HL-60/S4 treated with phorbol 12-myristate 13-acetate at 8.2 ng/mL for 4 days and 3 days (cell line): ENCODE results near the gene ROM1.
"Not testable (repeated sequence)": the region's sequence is repeated elsewhere in the genome, so short reads cannot be mapped to it uniquely, and the experiment has no call there.

Experiments used
- in situ Hi-C: fragments of 300-500 bp; cut with MboI; formaldehyde crosslinking; loops from 2 replicates; pipeline ENCODE4 v1.15.0; 2022; ENCODE audit warnings: low sequenced_read_pairs

Gene ROM1

DNA sequence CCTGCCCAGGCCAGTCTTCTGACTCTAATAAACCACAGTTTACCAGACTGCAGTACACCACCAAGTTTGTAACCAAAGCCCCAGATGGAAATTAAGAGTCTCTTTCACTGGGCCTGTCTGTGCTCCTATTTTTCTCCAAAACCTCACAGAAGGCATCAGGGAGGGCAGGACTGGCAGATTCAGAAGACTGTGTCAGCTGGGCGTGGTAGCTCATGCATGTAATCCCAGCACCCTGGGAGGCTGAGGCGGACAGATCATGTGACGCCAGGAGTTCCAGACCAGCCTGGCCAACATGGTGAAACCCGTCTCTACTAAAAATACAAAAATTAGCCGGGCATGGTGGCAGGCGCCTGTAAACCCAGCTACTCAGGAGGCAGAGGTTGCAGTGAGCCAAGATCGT, 27.7 kb upstream of the ROM1 start:
- in situ Hi-C loops: not testable (repeated sequence)

DNA sequence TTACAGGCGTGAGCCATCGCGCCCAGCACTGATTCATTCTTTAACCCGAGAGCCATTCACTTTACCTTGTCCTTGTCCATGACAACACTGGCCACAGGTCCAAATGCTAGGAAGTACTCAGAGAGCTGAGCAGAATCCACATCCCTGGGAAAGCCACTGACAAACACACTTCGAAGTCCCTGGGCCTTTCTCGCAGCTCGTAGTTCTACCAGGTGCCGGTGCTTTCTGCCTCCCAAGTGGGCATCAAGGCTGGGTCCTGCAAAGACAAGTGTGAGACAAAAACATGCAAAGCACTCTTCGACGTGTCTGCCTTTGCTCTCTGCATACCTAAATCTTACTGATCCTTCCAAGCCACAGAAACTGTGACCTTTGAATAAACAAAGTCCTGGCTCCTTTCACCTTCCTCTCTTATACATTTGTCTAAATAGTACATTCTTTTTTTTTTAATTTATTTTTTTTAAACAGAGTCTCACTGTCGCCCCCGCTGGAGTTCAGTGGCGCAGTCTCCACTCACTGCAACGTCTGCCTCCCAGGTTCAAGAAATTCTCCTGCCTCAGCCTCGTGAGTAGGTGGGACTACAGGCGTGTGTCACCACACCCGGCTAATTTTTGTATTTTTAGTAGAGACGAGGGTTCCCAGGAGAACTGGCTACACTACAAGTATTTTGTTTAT, 24.0 kb upstream of the ROM1 start:
- in situ Hi-C loops: no loop called here

DNA sequence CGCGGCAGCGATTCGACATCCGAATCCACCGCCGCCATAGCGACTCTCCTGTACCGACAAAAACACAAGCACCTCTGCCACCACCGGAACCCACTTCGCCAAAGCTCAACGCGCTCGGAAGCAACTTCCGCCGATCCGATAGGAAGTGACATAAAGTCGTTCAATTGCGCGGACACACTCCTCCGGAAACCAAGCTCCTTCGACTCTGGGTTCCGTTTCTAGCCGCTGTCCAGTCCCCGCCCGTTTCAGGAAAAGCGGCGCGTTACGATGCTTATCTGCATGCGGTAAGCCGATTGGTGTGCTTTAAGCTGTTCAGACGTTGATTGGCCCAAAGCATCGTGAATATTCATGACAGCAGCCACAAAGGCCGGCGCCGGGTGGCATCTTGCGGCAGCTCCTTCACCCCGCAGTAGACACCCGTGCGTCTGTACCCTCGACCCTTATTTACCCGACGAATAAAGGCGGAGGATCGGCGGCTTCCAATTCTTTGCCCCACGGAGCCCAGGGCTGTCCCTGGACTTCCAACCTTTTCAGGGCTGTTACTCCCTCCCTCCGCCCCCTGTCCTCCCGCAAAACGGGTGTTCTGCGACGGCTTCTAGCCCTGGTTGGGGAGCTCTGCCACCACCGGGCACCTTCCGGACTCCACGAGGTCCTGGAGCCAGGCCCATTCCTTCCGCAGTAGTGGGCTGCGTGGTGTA, 21.5 kb upstream of the ROM1 start, which contains the start of gene TUT1:
TUT1 (minus strand) TSS at position 76 of the 698 bp plus-strand sequence; CDS start at position 38, 38 bp downstream.
- in situ Hi-C loops: no loop called here

DNA sequence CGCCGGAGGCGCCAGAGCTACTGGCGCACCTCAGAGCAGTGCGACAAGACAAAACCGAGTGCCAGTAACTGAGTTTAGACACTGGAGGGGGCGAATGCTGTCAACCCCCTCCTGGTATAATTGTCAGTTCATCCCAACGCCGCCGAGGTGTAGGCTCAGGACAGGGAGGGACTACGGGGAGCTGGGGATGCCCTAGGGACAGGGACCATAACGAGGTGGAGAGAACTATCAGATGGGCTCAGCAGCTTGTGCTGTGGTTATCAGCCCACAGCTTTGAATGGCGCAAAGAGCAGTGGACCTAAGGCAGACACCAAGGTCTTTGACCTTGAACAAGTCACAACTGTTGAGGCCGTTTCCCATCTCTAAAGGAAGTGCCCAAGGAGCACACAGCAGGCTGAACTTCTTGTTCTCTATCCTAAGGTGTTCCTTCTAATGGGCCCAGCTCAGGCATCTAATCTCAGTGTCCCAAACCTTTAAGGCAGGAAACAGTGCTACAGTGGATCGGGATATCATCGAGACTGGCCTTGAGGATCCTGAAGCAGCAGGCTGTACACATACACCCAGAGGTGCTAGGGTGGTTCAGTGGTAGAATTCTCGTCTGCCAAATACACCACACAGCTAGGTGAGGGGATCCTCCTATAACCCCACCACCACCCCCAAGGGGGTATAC, 20.8 kb upstream of the ROM1 start:
- in situ Hi-C loops: no loop called here

DNA sequence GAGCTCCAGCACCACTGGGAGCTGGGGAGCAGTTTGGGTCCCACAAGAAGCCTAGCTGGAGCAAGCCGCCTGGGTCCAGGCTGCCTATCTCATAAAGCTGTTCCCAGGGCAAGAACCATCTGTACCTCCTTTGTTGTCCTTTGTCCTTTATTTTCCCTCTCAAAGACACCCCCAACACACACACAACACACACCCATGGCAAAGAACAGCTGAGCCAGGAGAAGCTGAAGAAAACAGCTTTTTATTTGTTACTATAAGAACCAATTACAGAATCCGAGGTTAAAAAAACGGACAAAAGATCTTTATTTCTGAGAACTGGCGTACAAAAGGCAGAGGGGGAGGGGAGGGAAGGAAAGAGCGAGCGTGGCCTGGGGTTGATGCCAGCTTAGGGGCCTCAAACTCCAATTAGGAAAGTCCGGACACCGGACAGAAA, 20.1 kb upstream of the ROM1 start:
- in situ Hi-C loops: no loop called here

DNA sequence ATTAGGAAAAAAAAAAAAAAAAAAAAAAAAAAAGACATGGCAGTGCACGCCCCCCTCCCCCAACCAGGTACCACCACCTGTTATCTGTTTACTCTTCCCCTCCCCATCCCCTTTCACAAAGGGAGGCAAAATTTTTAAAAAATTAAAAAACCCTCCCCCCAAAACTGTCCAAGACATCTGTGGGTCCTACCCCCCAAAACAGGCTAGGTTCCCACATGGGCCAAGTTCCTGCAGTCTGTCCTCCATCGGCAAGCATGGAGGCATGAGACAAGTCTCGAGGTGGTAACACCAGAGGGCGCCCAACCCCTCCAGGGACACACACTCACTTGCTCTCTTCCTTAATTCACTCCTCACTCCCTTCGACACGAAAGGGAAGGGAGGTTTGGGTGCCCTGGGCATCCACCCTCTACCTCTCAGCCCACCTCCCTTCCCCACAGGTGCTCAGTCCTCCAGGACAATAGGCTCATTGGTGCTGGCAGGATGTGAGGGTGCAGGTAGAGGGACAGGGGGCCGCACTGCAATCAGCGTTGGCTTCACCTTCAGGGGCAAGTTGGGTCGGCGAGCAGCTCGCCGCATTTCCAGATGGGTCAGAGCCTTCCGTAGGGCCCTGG, 19.5 kb upstream of the ROM1 start:
- in situ Hi-C loops: no loop called here

DNA sequence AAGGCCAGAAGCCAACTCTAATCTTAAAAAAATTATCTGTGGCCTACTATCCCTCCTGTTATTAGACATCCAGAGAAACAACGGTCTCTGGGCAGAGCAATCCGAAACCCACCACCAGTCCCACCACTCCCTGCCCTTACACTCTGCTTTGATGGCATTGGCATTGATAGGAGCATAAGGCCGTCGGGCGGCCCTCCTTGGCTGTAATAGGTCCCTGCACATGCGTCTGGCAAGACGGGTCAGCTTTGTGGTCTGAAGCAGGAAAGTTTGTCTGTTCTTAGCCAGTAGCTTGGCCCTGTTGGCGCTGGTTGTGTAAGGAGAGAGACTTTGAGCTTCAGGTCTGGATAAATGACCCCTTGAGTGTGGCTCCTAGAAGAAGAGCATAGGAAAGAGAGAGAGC, 17.9 kb upstream of the ROM1 start:
- in situ Hi-C loops: no loop called here

DNA sequence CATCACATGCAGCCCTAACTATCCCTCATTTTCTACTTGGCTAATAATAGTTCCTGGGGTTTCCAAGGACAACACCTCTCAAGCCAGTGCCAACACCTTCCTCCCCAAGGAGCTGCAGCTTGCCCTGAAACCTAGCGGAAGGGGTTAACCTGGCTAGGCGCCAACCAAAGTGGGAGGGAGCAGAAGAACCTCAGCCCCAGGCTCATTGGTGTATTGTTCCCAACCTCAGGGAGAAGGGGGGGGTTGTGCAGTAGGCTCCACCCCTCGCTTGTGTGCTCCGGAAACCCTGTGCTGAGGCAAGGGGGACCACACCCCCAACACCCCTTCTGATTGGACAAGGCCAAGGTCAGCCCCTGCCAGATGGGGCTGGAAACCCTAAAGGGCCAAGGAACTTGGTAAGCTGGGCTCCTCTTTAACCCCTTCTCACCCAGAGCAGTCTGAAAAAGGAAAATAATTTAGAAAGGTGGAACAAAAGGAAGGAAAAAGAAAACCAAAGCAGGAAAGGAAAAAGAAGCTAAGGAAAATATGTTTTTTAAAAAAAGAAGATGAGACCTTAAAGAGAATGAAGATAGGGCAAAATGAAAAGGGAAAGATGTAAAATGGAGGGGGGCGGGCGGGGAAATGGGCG, 13.9 kb upstream of the ROM1 start:
- in situ Hi-C loops: no loop called here

DNA sequence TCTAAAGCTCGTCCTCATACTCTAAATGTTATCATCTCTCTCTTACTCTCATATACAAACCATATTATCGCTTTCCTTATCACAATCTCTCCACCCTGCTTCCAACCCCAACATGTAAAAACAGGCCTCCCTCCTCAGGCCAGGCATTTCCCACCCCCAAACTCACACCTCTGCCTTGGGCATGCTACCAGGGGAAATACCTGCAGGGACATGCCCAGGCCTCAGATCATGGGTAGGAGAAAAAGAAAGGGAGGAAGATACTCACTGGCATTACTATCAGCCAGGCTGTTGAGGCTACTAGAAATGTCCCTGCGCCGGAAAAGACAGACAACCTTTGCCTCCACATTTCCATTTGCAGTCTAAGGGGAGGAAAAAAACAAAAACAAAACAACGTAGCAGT, 13.2 kb upstream of the ROM1 start:
- in situ Hi-C loops: no loop called here

DNA sequence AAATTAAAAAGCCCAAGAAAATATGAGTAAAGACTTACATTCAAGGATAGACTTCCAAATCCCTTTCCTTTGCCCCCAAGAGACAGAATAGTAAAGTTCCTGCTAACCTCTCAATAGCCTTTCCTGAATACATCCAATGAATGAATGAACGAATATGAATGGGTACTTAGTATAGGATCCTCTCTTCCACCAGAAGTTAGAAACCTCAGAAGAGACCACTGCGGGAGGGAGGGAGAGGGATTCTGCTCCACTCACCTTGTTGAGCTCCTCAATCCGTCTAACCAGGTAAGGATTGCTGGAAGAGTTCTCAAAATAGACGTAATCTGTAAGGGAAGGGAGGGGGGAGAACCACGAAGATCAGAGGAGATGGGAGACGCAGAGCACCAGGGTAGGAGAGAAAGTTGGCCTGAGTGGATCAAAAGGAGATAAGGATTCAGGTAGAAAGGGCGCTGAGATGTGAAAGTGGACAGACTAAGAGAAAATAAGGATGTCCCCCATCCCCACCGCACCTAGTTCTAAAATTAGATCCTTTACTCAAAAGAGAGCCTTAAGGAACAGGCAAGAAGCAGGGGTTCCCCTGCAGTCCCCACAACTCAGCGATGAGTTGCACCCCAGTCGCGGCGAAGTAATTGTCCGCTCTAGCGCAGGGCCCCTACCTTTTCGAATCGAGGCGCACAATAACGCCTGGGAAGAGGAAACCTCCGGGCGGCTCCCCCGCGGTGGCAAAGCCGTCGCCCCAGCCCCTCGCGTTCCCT, 12.5 kb upstream of the ROM1 start:
- in situ Hi-C loops: no loop called here

DNA sequence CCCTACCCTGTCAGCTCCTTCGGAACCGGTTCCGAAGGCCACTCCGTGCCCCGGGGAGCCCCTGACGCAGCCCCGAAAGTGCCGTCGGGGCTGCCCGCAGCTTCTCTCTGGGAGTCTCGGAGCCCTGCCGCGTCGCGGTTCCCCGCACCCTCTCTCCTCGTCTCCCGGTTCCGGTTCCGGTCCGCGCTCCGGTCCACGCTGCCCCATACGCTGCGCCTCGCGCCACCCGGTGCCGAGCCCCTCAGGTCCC, 12.0 kb upstream of the ROM1 start:
- in situ Hi-C loops: no loop called here

DNA sequence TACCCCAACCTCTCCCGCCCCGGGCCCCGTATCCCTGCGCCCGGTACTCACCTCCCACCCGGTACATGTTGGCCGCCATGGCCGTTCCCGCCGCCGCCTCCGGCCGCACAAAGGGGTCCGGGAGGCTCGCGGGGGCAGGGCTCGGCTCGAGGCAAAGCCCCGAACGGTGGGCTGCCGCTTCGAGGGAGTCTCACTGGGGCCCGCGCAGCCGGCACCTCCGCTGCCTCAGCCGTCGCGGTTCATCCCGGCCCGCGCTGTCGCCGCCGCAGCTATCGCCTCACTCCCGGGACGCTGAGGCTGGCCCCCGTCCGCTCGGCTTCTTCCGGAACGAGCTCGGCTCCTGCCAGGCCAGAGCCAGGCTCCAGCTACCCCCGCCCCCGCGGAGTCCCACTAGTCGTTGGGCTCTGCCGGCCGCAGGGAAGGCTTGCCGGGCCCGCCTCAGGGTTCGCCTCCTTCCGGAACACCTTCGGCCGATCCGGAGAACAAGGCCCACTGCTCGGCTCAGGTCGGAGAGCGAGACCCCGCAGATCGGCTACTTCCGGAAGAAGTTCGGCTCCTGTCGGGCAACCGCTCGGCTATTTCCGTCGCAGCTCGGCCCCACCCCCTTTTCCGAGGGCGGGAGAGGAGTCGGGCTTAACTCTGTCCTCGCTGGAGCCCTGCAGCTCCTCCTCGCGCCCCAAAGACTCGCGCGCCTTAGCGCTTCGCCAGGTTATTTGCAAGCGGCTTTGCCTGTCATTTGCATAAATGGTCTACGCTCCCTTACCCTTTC, 11.5 kb upstream of the ROM1 start, which contains the start of gene MTA2:
MTA2 (minus strand) TSS at position 494 of the 769 bp plus-strand sequence; CDS start at position 79, 415 bp downstream.
- in situ Hi-C loops: no loop called here

DNA sequence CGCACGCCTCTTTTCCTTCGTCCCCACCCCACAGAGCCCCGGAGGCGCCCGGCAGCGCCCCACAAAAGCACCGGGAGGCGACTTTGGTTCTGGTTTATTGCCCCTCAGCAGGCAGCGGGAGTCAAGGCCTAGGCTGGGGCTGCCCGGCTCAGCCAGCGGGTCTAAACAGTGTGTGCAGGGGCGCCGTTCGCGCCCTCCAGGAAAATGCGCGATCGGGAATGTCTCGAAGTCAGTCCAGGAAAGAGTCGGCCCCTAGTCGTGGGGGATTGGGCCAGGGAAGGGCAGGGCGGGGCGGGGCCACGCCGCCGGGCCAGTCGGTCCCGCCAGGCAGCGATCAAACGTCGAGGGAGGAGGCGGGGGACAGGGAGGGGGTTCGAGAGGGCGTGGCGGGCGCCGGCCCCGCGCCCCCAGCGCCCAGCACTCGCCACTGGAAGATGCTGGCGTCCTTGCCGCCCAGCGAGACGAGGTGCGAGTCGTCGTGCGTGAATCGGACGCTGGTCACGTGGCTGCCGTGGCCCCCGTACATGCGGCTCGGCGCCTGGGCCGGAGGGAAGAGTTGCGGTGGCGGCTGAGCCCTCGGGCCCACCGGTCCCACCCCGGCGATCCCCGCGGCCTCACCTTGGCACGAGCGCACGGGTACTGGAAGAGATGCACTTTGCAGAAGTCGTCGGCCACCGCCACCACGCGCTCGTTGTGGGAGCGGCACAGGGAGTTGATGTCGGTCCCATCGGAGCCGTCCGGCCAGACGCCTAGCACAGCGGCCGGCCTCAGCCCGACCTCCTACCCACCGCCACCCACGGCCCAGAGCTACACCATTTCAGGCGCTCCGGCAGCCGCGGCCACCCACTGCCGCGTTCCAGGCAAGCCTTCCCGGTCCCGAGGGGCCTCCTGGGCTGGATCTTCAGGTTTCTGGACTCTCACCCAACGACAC, 10.7 kb upstream of the ROM1 start:
- in situ Hi-C loops: no loop called here

DNA sequence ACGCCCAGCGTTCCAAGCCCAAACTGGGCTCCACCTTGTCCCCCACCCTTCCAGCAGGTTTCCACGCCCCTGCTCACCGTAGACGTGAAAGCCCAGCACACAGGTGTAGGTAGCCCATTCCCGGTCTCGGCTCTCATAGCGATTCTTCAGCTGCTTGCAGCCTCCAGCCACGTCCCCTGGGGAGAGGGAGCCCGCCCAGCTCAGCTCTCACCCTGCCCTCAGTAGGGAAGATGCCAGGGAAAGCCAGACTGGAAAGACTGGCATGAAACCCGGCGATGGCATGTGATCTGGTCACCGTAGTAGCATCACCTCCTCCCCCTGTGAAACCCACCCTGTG, 10.0 kb upstream of the ROM1 start:
- in situ Hi-C loops: no loop called here

DNA sequence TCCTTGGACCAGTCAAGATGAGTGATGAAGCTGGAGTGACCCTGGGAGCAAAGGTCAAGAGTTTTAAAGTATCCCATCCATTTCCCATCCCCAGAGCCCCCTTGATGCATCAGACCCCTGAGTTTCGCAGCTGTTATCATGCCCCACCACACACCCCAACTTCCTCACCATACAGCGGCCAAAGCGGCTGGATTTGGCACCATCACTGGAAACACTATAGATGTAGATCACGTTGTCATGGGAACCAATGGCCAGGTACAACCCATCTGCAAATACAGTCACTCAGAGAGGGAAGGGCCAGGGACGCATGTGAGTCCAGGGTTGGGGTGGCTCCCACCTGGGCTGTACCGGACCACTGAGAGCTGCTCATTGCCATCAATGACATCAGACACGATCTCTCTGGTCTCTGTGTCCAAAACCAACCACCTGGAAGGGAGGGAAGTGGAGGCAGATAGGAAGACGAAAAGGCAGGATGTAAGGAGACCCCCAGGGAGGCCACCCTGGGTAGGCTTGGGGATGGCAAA, 9.2 kb upstream of the ROM1 start:
- in situ Hi-C loops: no loop called here

DNA sequence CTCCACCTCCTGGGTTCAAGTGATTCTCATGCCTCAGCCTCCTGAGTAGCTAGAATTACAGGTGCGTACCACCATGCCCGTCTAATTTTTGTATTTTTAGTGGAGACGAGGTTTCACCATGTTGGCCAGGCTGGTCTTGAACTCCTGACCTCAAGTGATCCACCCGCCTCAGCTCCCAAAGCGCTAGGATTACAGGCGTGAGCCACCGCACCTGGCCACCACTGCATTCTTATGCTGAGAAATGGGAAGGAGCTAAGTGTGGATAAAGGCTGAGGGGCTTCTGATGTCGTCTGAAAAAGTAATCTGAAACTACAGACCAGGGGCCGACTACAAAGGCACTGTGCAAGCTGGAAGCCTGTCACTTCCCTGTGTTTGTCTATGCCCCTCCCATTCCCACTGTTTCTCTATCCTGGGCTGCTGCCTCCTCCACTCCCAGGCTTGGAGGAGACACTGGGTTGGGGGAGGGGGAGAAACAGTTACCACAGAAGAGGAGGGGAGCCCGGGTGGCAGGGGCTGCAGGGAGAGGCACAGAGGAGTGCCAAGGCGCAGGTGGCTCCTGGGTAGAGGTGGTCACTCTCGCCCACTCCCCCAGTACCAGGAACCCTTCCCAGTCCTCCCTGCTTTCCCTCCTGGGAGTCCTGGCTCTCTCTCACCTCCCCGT, 8.5 kb upstream of the ROM1 start:
- in situ Hi-C loops: no loop called here

DNA sequence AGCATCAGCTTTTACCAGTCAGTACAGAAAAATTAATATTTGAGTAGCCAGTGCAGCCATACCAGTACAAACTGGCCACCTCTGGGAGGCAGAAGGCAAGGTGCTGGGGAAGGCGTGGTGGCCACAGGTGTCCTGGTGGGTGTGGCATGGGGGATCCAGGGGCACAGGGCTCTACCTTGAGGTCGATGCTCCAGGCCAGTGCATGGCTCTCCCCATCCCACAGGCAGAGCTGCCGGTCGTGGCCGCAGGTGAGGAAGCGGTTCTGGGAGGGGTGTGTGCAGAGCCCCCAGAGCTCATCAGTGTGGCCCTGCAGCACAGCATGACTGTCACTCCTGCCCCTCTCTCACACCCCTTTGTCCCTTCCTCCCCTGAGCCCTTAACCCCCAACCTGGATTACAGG, 7.6 kb upstream of the ROM1 start:
- in situ Hi-C loops: no loop called here

DNA sequence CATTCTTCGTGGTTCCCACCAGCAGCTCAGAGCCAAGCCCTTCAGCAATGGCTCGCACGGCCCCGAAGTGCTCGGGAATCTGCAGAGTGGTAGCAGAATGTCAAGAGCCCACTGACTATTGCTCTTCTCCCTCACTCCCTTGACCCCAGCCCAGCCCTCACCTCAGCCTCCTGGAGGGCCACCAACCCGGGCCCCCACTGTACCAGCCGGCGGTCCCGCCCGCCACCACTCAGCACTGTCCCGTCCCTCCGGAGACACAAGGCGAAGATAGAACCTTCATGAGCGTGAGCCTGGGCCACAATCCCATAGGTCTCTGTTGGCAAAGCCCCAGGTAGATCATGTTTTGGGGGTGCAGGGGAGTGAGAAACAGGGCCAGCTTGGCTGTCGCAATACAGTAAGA, 7.2 kb upstream of the ROM1 start:
- in situ Hi-C loops: no loop called here
